Peyer's patch (tissue), 4 donors: ENCODE results near the gene GGCX.

Experiments
- CTCF ChIP-seq, 6 experiments: fragments of 450-650 bp in 4 of 6; fragments of 200-600 bp in 2 of 6; sonication (generic) in 1 of 6; IDR thresholded peaks; one replicate each; pipeline ENCODE4 v1.5.1; 2017 to 2019; ENCODE audit warnings: antibody characterized with exemption in 6 of 6, mild to moderate bottlenecking in 3 of 6, moderate library complexity in 1 of 6
- POLR2A ChIP-seq, 2 donors: fragments of 450-650 bp; IDR thresholded peaks; one replicate each; pipeline ENCODE4 v1.5.1; 2017; ENCODE audit warnings: antibody characterized with exemption in 2 of 2, mild to moderate bottlenecking in 2 of 2, moderate library complexity in 2 of 2

- no peak for TF ChIP-seq CTCF (IDR thresholded peaks at IDR 0.05)
- TF ChIP-seq POLR2A (IDR thresholded peaks at IDR 0.05), result no peak
Measured at GRCh38 chr2:85600235-85600575, 38.9 kb upstream of the GGCX start.
